ENCODE data around the gene WWOX.

Gene WWOX

GRCh38 chr16:78641433-78641832 is 542.0 kb downstream of the WWOX start:
- no peak for ATAC-seq
- TF ChIP-seq ESRRG (CRISPR knock-in tag; IDR thresholded peaks at IDR 0.05), result no peak
- no peak for TF ChIP-seq ISL1 (CRISPR knock-in tag; IDR thresholded peaks at IDR 0.05)
- no peak for TF ChIP-seq POU6F1 (CRISPR knock-in tag; IDR thresholded peaks at IDR 0.05; ENCODE audit: borderline replicate concordance, low read depth)

- no peak for ATAC-seq
- TF ChIP-seq ESRRG (CRISPR knock-in tag; IDR thresholded peaks at IDR 0.05), result no peak
- TF ChIP-seq CSDC2 (CRISPR knock-in tag; IDR thresholded peaks at IDR 0.05), result no peak
- no peak for TF ChIP-seq SNAI2 (CRISPR knock-in tag; IDR thresholded peaks at IDR 0.05)
- TF ChIP-seq ZNF70 (CRISPR knock-in tag; IDR thresholded peaks at IDR 0.05), result no peak
Measured at GRCh38 chr16:78642621-78643285, 543.3 kb downstream of the WWOX start.

GRCh38 chr16:78645657-78646056 is 546.2 kb downstream of the WWOX start:
- ATAC-seq, result no peak
- TF ChIP-seq ZNF565 (CRISPR knock-in tag; conservative IDR thresholded peaks at IDR 0.05; ENCODE audit: low read depth) (no peak), PPARA (CRISPR knock-in tag; IDR thresholded peaks at IDR 0.05; ENCODE audit: borderline replicate concordance) (no peak), OSR1 (CRISPR knock-in tag; IDR thresholded peaks at IDR 0.05) (no peak), TSHZ2 (CRISPR knock-in tag; IDR thresholded peaks at IDR 0.05) (no peak), ZC3H10 (CRISPR knock-in tag; IDR thresholded peaks at IDR 0.05) (no peak), SNAI2 (CRISPR knock-in tag; IDR thresholded peaks at IDR 0.05) (no peak), PATZ1 (CRISPR knock-in tag; IDR thresholded peaks at IDR 0.05; ENCODE audit: borderline replicate concordance) (no peak), CSRNP3 (CRISPR knock-in tag; IDR thresholded peaks at IDR 0.05) (no peak), ZNF8 (CRISPR knock-in tag; IDR thresholded peaks at IDR 0.05) (no peak), ZFP3 (CRISPR knock-in tag; IDR thresholded peaks at IDR 0.05) (no peak), ESRRG (CRISPR knock-in tag; IDR thresholded peaks at IDR 0.05) (no peak), RARB (CRISPR knock-in tag; IDR thresholded peaks at IDR 0.05) (no peak), ZNF70 (CRISPR knock-in tag; IDR thresholded peaks at IDR 0.05) (no peak), CSDC2 (CRISPR knock-in tag; IDR thresholded peaks at IDR 0.05) (no peak), ZFP30 (CRISPR knock-in tag; IDR thresholded peaks at IDR 0.05) (no peak), GLIS3 (CRISPR knock-in tag; IDR thresholded peaks at IDR 0.05) (no peak), CREB5 (CRISPR knock-in tag; IDR thresholded peaks at IDR 0.05; ENCODE audit: low read depth) (no peak)

- TF ChIP-seq ZNF565 (CRISPR knock-in tag; conservative IDR thresholded peaks at IDR 0.05; ENCODE audit: low read depth) (no peak), POU6F1 (CRISPR knock-in tag; IDR thresholded peaks at IDR 0.05; ENCODE audit: borderline replicate concordance, low read depth) (no peak), ZNF8 (CRISPR knock-in tag; IDR thresholded peaks at IDR 0.05) (no peak), ARNTL (CRISPR knock-in tag; IDR thresholded peaks at IDR 0.05; ENCODE audit: borderline replicate concordance, low read depth) (no peak), SNAI2 (CRISPR knock-in tag; IDR thresholded peaks at IDR 0.05) (no peak)
Measured at GRCh38 chr16:78647019-78647418, 547.6 kb downstream of the WWOX start.

More at GRCh38 chr16:78647019-78647418, 547.6 kb downstream of the WWOX start:
- no peak for ATAC-seq

Measured in SK-N-SH treated with all-trans-retinoic acid at 6 μM for 48 hours (cell line).